ENCODE measurements around the gene KLHL28.

Gene KLHL28

GRCh38 chr14:44889595-44890471, 71.9 kb downstream of the KLHL28 start:
- no peak overlapping the region for H3K4me3 ChIP-seq (ENCODE audit: low read depth in 1 of 5, low read length in 5 of 5)
- H3K9ac ChIP-seq (ENCODE audit: low read length in 5 of 5): no peak overlapping the region
- no peaks in the 10 kb centered on the region for H3K4me1 ChIP-seq (ENCODE audit: control insufficient read depth in 5 of 5, insufficient read depth in 5 of 5, low read length in 5 of 5)
- no peak overlapping the region for H3K27ac ChIP-seq (ENCODE audit: low read depth, low read length)
- peaks cover 0 to 5% (median 4%) of the 10 kb centered on the region in 5 donors for H3K9me3 ChIP-seq (ENCODE audit: control insufficient read depth in 5 of 5, low read length in 5 of 5)
- H3K27me3 ChIP-seq (ENCODE audit: control insufficient read depth in 5 of 5, insufficient read depth in 4 of 5, low read length in 5 of 5): no peaks in the 10 kb centered on the region
- no peaks in the 10 kb centered on the region for H3K36me3 ChIP-seq (ENCODE audit: control insufficient read depth in 5 of 5, insufficient read depth in 5 of 5, low read length in 5 of 5)

GRCh38 chr14:44887596-44887955, 74.2 kb downstream of the KLHL28 start:
- Histone ChIP-seq H3K27me3 (ENCODE audit: control insufficient read depth in 5 of 5, insufficient read depth in 4 of 5, low read length in 5 of 5) (no peaks in the 10 kb centered on the region), H3K4me1 (ENCODE audit: control insufficient read depth in 5 of 5, insufficient read depth in 5 of 5, low read length in 5 of 5) (no peaks in the 10 kb centered on the region), H3K9ac (ENCODE audit: low read length in 5 of 5) (no peak overlapping the region), H3K27ac (ENCODE audit: low read depth, low read length) (no peak overlapping the region), H3K9me3 (ENCODE audit: control insufficient read depth in 5 of 5, low read length in 5 of 5) (peaks cover 0 to 9% (median 4%) of the 10 kb centered on the region in 5 donors), H3K36me3 (ENCODE audit: control insufficient read depth in 5 of 5, insufficient read depth in 5 of 5, low read length in 5 of 5) (no peaks in the 10 kb centered on the region), H3K4me3 (ENCODE audit: low read depth in 1 of 5, low read length in 5 of 5) (no peak overlapping the region)

- peaks cover 0 to 13% (median 7%) of the 10 kb centered on the region in 5 donors for H3K9me3 ChIP-seq (ENCODE audit: control insufficient read depth in 5 of 5, low read length in 5 of 5)
- no peak overlapping the region for H3K4me3 ChIP-seq (ENCODE audit: low read depth in 1 of 5, low read length in 5 of 5)
- H3K27ac ChIP-seq (ENCODE audit: low read depth, low read length): no peak overlapping the region
- H3K9ac ChIP-seq (ENCODE audit: low read length in 5 of 5): no peak overlapping the region
- no peaks in the 10 kb centered on the region for H3K27me3 ChIP-seq (ENCODE audit: control insufficient read depth in 5 of 5, insufficient read depth in 4 of 5, low read length in 5 of 5)
- no peaks in the 10 kb centered on the region for H3K36me3 ChIP-seq (ENCODE audit: control insufficient read depth in 5 of 5, insufficient read depth in 5 of 5, low read length in 5 of 5)
- H3K4me1 ChIP-seq (ENCODE audit: control insufficient read depth in 5 of 5, insufficient read depth in 5 of 5, low read length in 5 of 5): no peaks in the 10 kb centered on the region
These were observed 74.7 kb downstream of the KLHL28 start for GRCh38 chr14:44886860-44887595.

- Histone ChIP-seq H3K9me3 (ENCODE audit: control insufficient read depth in 5 of 5, low read length in 5 of 5) (peaks cover 0 to 11% (median 7%) of the 10 kb centered on the region in 5 donors), H3K4me3 (ENCODE audit: low read depth in 1 of 5, low read length in 5 of 5) (no peak overlapping the region), H3K27ac (ENCODE audit: low read depth, low read length) (no peak overlapping the region), H3K9ac (ENCODE audit: low read length in 5 of 5) (no peak overlapping the region), H3K27me3 (ENCODE audit: control insufficient read depth in 5 of 5, insufficient read depth in 4 of 5, low read length in 5 of 5) (peaks cover 0 to 2% (median 0%) of the 10 kb centered on the region in 5 donors), H3K36me3 (ENCODE audit: control insufficient read depth in 5 of 5, insufficient read depth in 5 of 5, low read length in 5 of 5) (no peaks in the 10 kb centered on the region), H3K4me1 (ENCODE audit: control insufficient read depth in 5 of 5, insufficient read depth in 5 of 5, low read length in 5 of 5) (no peaks in the 10 kb centered on the region)
These were observed 81.0 kb downstream of the KLHL28 start for GRCh38 chr14:44880791-44881190.

Data from subcutaneous abdominal adipose tissue (tissue), 5 donors.